ENCODE measurements around the gene USH2A. TPM values are rescaled to one million over a fixed set of nuclear protein-coding genes. Genes with fewer than 3 reads are reported as not detected.

The USH2A gene
- total RNA-seq, 1 donor from 2014 or later, result 2.2 TPM

- DNase-seq (ENCODE audit: low spot score), result no peak
Observed at GRCh38 chr1:215963621-215964020, 459.6 kb downstream of the USH2A start.

GRCh38 chr1:215963040-215963439 lies 460.2 kb downstream of the USH2A start:
- DNase-seq (ENCODE audit: low spot score), result no peak

GRCh38 chr1:215958841-215959240 lies 464.4 kb downstream of the USH2A start:
- DNase-seq (ENCODE audit: low spot score), result peak; percentile 9

- peak; percentile 82 for DNase-seq (ENCODE audit: low spot score)
Observed at GRCh38 chr1:215957663-215958062, 465.6 kb downstream of the USH2A start.

GRCh38 chr1:215932558-215932957 lies 490.7 kb downstream of the USH2A start:
- no peak for DNase-seq (ENCODE audit: low spot score)

GRCh38 chr1:215926670-215927069 lies 496.6 kb downstream of the USH2A start:
- no peak for DNase-seq (ENCODE audit: low spot score)

GRCh38 chr1:215923129-215923824 lies 500.0 kb downstream of the USH2A start:
- no peak for DNase-seq (ENCODE audit: low spot score)

GRCh38 chr1:215911406-215911968 lies 511.8 kb downstream of the USH2A start:
- DNase-seq (ENCODE audit: low spot score), result no peak

GRCh38 chr1:215905493-215906115 lies 517.6 kb downstream of the USH2A start:
- DNase-seq (ENCODE audit: low spot score), result no peak

GRCh38 chr1:215900684-215901083 lies 522.6 kb downstream of the USH2A start:
- DNase-seq (ENCODE audit: low spot score), result no peak

GRCh38 chr1:215899901-215900300 lies 523.3 kb downstream of the USH2A start:
- no peak for DNase-seq (ENCODE audit: low spot score)

GRCh38 chr1:215895893-215896292 lies 527.4 kb downstream of the USH2A start:
- DNase-seq (ENCODE audit: low spot score), result no peak

GRCh38 chr1:215895276-215895675 lies 528.0 kb downstream of the USH2A start:
- no peak for DNase-seq (ENCODE audit: low spot score)

GRCh38 chr1:215894617-215895016 lies 528.6 kb downstream of the USH2A start:
- DNase-seq (ENCODE audit: low spot score), result no peak

- no peak for DNase-seq (ENCODE audit: low spot score)
Observed at GRCh38 chr1:215891266-215892057, 531.8 kb downstream of the USH2A start.

- DNase-seq (ENCODE audit: low spot score), result no peak
Observed at GRCh38 chr1:215890438-215890837, 532.8 kb downstream of the USH2A start.

- DNase-seq (ENCODE audit: low spot score), result no peak
Observed at GRCh38 chr1:215889871-215890270, 533.4 kb downstream of the USH2A start.

- DNase-seq (ENCODE audit: low spot score), result no peak
Observed at GRCh38 chr1:215888159-215888558, 535.1 kb downstream of the USH2A start.

- DNase-seq (ENCODE audit: low spot score), result no peak
Observed at GRCh38 chr1:215887627-215888026, 535.6 kb downstream of the USH2A start.

- DNase-seq (ENCODE audit: low spot score), result no peak
Observed at GRCh38 chr1:215883004-215883403, 540.2 kb downstream of the USH2A start.

- DNase-seq (ENCODE audit: low spot score), result no peak
Observed at GRCh38 chr1:215878843-215879242, 544.4 kb downstream of the USH2A start.

- DNase-seq (ENCODE audit: low spot score), result peak; percentile 5
Observed at GRCh38 chr1:215878128-215878527, 545.1 kb downstream of the USH2A start.

All from umbilical cord (tissue), 2 donors.